Measurements from ENCODE around the gene NMUR2.

DNA sequence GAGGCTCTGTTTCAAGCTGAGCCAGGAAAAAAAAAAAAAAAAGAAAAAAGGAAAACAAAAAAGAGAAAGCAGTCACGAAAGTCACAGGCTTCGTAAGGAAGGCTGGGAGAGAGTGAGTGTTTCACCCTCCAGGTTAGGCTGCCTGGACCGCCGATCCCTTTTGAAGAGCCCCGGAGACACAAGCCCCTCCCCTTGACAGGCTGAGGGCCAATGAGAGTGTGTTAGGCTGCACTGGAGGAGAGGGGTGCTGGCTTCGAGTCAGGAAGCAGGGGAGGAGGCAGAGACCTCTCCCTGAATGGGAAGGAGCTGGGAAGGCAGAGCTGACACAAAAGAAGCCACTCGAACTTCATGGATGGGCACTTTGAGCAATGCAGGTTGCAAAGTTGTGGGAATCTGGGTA, at the start of gene NMUR2:
- TF ChIP-seq POLR2A (IDR thresholded peaks at IDR 0.05; ENCODE audit: low read depth, low read length) (no peak), POLR2AphosphoS5 (IDR thresholded peaks at IDR 0.05; ENCODE audit: insufficient read depth, low read depth, low read length) (no peak), JUN (IDR thresholded peaks at IDR 0.05; ENCODE audit: borderline replicate concordance, insufficient read depth, insufficient read length, low read depth) (no peak), EZH2 (IDR thresholded peaks at IDR 0.05; ENCODE audit: borderline replicate concordance, low read depth, low read length, severe bottlenecking) (no peak), MYC (IDR thresholded peaks at IDR 0.05; ENCODE audit: low read depth, low read length) (no peak), FOS (IDR thresholded peaks at IDR 0.05; ENCODE audit: borderline replicate concordance, insufficient read depth, low read length) (no peak), GATA2 (IDR thresholded peaks at IDR 0.05; ENCODE audit: insufficient read depth, insufficient read length, low read depth, low read length) (no peak)
- TF ChIP-seq, protein P1, sequence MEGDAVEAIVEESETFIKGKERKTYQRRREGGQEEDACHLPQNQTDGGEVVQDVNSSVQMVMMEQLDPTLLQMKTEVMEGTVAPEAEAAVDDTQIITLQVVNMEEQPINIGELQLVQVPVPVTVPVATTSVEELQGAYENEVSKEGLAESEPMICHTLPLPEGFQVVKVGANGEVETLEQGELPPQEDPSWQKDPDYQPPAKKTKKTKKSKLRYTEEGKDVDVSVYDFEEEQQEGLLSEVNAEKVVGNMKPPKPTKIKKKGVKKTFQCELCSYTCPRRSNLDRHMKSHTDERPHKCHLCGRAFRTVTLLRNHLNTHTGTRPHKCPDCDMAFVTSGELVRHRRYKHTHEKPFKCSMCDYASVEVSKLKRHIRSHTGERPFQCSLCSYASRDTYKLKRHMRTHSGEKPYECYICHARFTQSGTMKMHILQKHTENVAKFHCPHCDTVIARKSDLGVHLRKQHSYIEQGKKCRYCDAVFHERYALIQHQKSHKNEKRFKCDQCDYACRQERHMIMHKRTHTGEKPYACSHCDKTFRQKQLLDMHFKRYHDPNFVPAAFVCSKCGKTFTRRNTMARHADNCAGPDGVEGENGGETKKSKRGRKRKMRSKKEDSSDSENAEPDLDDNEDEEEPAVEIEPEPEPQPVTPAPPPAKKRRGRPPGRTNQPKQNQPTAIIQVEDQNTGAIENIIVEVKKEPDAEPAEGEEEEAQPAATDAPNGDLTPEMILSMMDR (IDR thresholded peaks at IDR 0.05; ENCODE audit: extremely low read depth in 1 of 2, insufficient read depth in 1 of 2, low read depth in 1 of 2, low read length in 2 of 2) = no peak
- TF ChIP-seq, protein P2, sequence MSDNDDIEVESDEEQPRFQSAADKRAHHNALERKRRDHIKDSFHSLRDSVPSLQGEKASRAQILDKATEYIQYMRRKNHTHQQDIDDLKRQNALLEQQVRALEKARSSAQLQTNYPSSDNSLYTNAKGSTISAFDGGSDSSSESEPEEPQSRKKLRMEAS (IDR thresholded peaks at IDR 0.05; ENCODE audit: insufficient read depth, insufficient read length) = no peak

Data from endothelial cell of umbilical vein (primary cell).